ENCODE data around the gene TIMP2. TPM values are rescaled to one million over a fixed set of nuclear protein-coding genes. Genes with fewer than 3 reads are reported as not detected.

TIMP2 gene
- total and polyA plus RNA-seq, 2 of the 4 experiments (the other 2 are of a cell fraction): 43.9 to 416 TPM

- H3K23ac ChIP-seq (ENCODE audit: low read depth, low read length): no peak overlapping the region
- H2AK5ac ChIP-seq (ENCODE audit: low read depth, low read length): 0 out of 2 replicates have a peak overlapping the region, but pooled peaks have one; percentile 30
- DNase-seq (no peak), ATAC-seq (ENCODE audit: low read depth) (peak; percentile 40; the same call in 1 of the 2 replicates)
- H3K18ac ChIP-seq (ENCODE audit: low read depth, low read length): no peak overlapping the region
- H3K9ac ChIP-seq (ENCODE audit: low read depth, low read length): no peak overlapping the region
- no TSS peak for BruUV-seq (replicated peaks)
- H2BK5ac ChIP-seq (ENCODE audit: low read depth, low read length, poor library complexity, severe bottlenecking): no peak overlapping the region
- TF ChIP-seq CHD1 (IDR thresholded peaks at IDR 0.05; ENCODE audit: low read depth, low read length) (no peak), RAD21 (IDR thresholded peaks at IDR 0.05; ENCODE audit: low read length) (no peak), MAZ (IDR thresholded peaks at IDR 0.05; ENCODE audit: borderline replicate concordance, low read depth, low read length) (no peak), POLR2A (IDR thresholded peaks at IDR 0.05; ENCODE audit: low read depth, low read length) (no peak), RFX5 (IDR thresholded peaks at IDR 0.05; ENCODE audit: low read depth, low read length) (no peak), SMC3 (IDR thresholded peaks at IDR 0.05; ENCODE audit: low read depth, low read length) (no peak), MXI1 (IDR thresholded peaks at IDR 0.05; ENCODE audit: borderline replicate concordance, low read depth, low read length) (no peak), ELK1 (IDR thresholded peaks at IDR 0.05; ENCODE audit: borderline replicate concordance, low read depth, low read length) (no peak), NFE2L2 (IDR thresholded peaks at IDR 0.05; ENCODE audit: low read depth, low read length) (no peak), MAFK (IDR thresholded peaks at IDR 0.05; ENCODE audit: low read depth, low read length) (no peak), CEBPB (IDR thresholded peaks at IDR 0.05; ENCODE audit: low read depth, low read length) (no peak), FOS (IDR thresholded peaks at IDR 0.05; ENCODE audit: low read depth, low read length) (no peak)
- TF ChIP-seq, protein P1, sequence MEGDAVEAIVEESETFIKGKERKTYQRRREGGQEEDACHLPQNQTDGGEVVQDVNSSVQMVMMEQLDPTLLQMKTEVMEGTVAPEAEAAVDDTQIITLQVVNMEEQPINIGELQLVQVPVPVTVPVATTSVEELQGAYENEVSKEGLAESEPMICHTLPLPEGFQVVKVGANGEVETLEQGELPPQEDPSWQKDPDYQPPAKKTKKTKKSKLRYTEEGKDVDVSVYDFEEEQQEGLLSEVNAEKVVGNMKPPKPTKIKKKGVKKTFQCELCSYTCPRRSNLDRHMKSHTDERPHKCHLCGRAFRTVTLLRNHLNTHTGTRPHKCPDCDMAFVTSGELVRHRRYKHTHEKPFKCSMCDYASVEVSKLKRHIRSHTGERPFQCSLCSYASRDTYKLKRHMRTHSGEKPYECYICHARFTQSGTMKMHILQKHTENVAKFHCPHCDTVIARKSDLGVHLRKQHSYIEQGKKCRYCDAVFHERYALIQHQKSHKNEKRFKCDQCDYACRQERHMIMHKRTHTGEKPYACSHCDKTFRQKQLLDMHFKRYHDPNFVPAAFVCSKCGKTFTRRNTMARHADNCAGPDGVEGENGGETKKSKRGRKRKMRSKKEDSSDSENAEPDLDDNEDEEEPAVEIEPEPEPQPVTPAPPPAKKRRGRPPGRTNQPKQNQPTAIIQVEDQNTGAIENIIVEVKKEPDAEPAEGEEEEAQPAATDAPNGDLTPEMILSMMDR (conservative IDR thresholded peaks at IDR 0.05; ENCODE audit: low read depth, low read length): no peak
- TF ChIP-seq, protein P2, sequence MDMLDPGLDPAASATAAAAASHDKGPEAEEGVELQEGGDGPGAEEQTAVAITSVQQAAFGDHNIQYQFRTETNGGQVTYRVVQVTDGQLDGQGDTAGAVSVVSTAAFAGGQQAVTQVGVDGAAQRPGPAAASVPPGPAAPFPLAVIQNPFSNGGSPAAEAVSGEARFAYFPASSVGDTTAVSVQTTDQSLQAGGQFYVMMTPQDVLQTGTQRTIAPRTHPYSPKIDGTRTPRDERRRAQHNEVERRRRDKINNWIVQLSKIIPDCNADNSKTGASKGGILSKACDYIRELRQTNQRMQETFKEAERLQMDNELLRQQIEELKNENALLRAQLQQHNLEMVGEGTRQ (IDR thresholded peaks at IDR 0.05; ENCODE audit: low read depth, low read length): no peak
- CTCF ChIA-PET: interaction anchor here (1.1 kb wide), 1 partner anchor 13 kb away, joined by 4 read pairs; no protein-coding TSS in a partner anchor
- no peak overlapping the region for H2BK20ac ChIP-seq (ENCODE audit: low read depth, low read length)
- no peak overlapping the region for H3K27ac ChIP-seq (ENCODE audit: insufficient read depth, low read length)
- intact Hi-C loops (cut with micrococcal nuclease) (no loop called here), in situ Hi-C loops (cut with MboI; ENCODE audit: low sequenced_read_pairs) (loop anchor here (25.0 kb wide), 1 partner anchor 471 kb away; no protein-coding TSS in a partner anchor), dilution Hi-C loops (cut with HindIII; ENCODE audit: low sequenced_read_pairs, unreplicated experiment) (no loop called here)
- no peaks in the 10 kb centered on the region for H3K36me3 ChIP-seq (ENCODE audit: control insufficient read depth, insufficient read depth, low read length)
- H3K79me1 ChIP-seq (ENCODE audit: low read depth in 1 of 2, low read length in 2 of 2): no peaks in the 10 kb centered on the region
- H4K5ac ChIP-seq (ENCODE audit: low read depth, low read length): peak overlapping the region; percentile 70; the same call in 1 of the 2 replicates
- 89% methylated on average over 5 of the region's 7 CpGs; no CpG with 5 or more reads in 1 of the 2 experiments for WGBS, 2 experiments (ENCODE audit: extremely low coverage in 2 of 2, insufficient read length in 1 of 2)
- H3K4ac ChIP-seq (ENCODE audit: low read depth, low read length): 0 out of 2 replicates have a peak overlapping the region, but pooled peaks have one; percentile 18
- H3K9me1 ChIP-seq (ENCODE audit: insufficient read depth, low read length): no peaks in the 10 kb centered on the region
- POLR2A ChIA-PET (ENCODE audit: unreplicated experiment): no interaction called here
- H3K9me3 ChIP-seq (ENCODE audit: control insufficient read depth, insufficient read depth, low read length): no peaks in the 10 kb centered on the region
- no peak overlapping the region for H2AFZ ChIP-seq (replicated peaks; ENCODE audit: low read length, poor library complexity)
- no peak overlapping the region for H2BK15ac ChIP-seq (ENCODE audit: low read depth, low read length)
- no peak overlapping the region for H2BK120ac ChIP-seq (ENCODE audit: low read depth, low read length)
- no peak overlapping the region for H3K56ac ChIP-seq (ENCODE audit: extremely low read depth, insufficient read depth, low read length)
- H3K4me3 ChIP-seq (ENCODE audit: insufficient read depth, low read depth, low read length): no peak overlapping the region
- no peaks in the 10 kb centered on the region; the same call in 1 of the 2 replicates for H3K27me3 ChIP-seq (ENCODE audit: control insufficient read depth, insufficient read depth, low read length)
- no peak overlapping the region for H4K8ac ChIP-seq (ENCODE audit: low read depth in 2 of 2, low read length in 2 of 2)
- peaks cover 8% of the 10 kb centered on the region for H3K4me1 ChIP-seq (ENCODE audit: control insufficient read depth, insufficient read depth, low read length)
- no peak overlapping the region for H3K4me2 ChIP-seq (ENCODE audit: low read depth, low read length)
- H4K91ac ChIP-seq (ENCODE audit: insufficient read depth, low read depth, low read length): no peak overlapping the region
- no peaks in the 10 kb centered on the region for H4K20me1 ChIP-seq (ENCODE audit: insufficient read depth, low read length)
- H2AK9ac ChIP-seq (replicated peaks; ENCODE audit: low read depth, low read length, poor library complexity): no peak overlapping the region
- H3K14ac ChIP-seq (replicated peaks; ENCODE audit: low read depth, low read length): no peak overlapping the region
Observed at GRCh38 chr17:78958641-78959127, 33.5 kb upstream of the TIMP2 start.
